Uterus (tissue), 4 donors: ENCODE data around the gene LYPD4. TPM values are rescaled to one million over a fixed set of nuclear protein-coding genes. Genes with fewer than 3 reads are reported as not detected.
"Not testable (repeated sequence)": the region's sequence is repeated elsewhere in the genome, so short reads cannot be mapped to it uniquely, and the experiment has no call there.

Source experiments
- DNase-seq, 2 donors: peaks; one replicate each; pipeline ENCODE4 v3.0.0-alpha.2; 2019 to 2020
- H3K27ac ChIP-seq, 2 donors: fragments of 200-600 bp; sonication (generic); 1 replicate in 1 of 2; 2 replicates in 1 of 2; pipeline ENCODE4 v1.5.1; 2016 to 2018
- H3K27me3 ChIP-seq, 2 donors: fragments of 200-600 bp; sonication (generic); one replicate each; pipeline ENCODE4 v1.5.1; 2018 to 2019; ENCODE audit warnings: control low read depth in 1 of 2
- H3K36me3 ChIP-seq, 2 donors: fragments of 200-600 bp; sonication (generic); one replicate each; pipeline ENCODE4 v1.5.1; 2019; ENCODE audit warnings: control low read depth in 1 of 2
- H3K4me1 ChIP-seq, 2 donors: fragments of 200-600 bp; sonication (generic); one replicate each; pipeline ENCODE4 v1.5.1; 2018 to 2019; ENCODE audit warnings: control low read depth in 1 of 2
- H3K4me3 ChIP-seq, 2 donors: fragments of 200-600 bp; sonication (generic); 1 replicate in 1 of 2; 2 replicates in 1 of 2; pipeline ENCODE4 v1.5.1; 2018 to 2019; ENCODE audit warnings: mild to moderate bottlenecking in 1 of 2
- H3K9me3 ChIP-seq, 2 donors: fragments of 200-600 bp; sonication (generic); one replicate each; pipeline ENCODE4 v1.5.1; 2019; ENCODE audit warnings: control low read depth in 1 of 2
- POLR2A ChIP-seq, 2 donors: fragments of 450-650 bp; IDR thresholded peaks; one replicate each; pipeline ENCODE4 v1.6.1; 2016; ENCODE audit warnings: antibody characterized with exemption in 2 of 2, mild to moderate bottlenecking in 1 of 2, moderate library complexity in 1 of 2
- intact Hi-C: fragments of 100-400 bp; cut with DNase I; formaldehyde crosslinking; loops from one replicate; pipeline ENCODE4 v1.15.1; 2023; ENCODE audit warnings: low total_unique reads
- total RNA-seq, 4 donors: library from RNA; depleted of rRNA in 3 of 4; stranded (reverse); fragments of >200 nt in 3 of 4; gene quantifications; one replicate each; pipeline versions ENCODE4 v1.1.0 to v1.2.4, GENCODE V29; 2014 to 2023
- TF ChIP-seq, protein P1 (sequence below), 4 experiments: fragments of 200-600 bp in 2 of 4; fragments of 450-650 bp in 2 of 4; sonication (generic) in 2 of 4; IDR thresholded peaks; one replicate each; pipeline ENCODE4 v1.5.1; 2016 to 2019; ENCODE audit warnings: antibody characterized with exemption in 4 of 4, mild to moderate bottlenecking in 2 of 4, moderate library complexity in 1 of 4
- donor health status: DM: yes; HTN: yes; CAD: no.

Gene LYPD4
- total RNA-seq, 4 donors from 2014 or later: not detected

DNA sequence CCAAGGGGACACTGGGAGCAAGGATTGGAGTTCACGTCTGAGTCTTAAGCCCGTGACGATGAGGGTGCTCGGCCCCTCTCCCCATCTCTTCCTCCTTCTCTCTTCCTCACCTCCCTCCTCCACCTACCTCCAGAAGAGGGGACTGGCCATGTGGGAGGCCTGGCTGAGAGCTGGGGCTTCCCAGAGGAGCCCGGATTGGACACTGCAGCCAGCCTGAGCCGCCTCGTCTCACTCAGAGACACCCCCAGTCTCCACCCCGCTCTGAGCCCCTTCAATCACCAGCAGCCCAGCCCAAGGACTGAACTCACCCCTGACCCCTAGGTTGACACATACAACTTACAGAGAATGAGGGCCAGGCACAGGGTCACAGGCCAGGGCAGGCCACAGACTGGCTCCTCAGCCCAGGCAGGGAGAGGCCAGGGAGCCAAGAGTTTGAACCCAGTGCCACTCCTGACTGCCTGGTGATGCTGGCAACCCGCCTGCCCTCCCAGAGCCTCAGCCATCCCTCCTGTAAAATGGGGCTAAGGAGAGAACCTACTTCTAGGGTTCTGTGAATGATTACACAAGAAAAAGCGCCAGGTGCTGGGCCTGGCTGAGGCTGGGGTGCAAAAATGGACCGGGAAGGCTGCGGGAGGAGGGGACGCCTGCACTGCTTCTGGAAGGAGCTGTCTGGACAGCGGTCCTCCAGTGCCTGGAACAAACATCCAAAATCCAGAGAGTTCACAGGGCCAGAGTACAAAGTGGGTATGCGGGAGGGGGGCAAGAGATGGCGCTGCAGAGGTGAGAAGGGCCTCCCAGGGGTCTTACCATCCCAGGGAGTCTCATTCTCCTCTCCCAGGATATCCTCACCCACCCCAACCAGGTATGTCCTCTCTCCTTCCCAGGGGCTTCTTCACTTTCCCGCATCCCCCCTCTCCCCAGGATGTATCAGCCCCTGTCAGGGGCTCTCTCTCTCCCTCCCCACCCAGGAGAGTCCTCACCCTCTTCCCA lies 33.7 kb upstream of the LYPD4 start:
- intact Hi-C loops: no loop called here
- no peak for DNase-seq
- no peaks in the 10 kb centered on the region for H3K36me3 ChIP-seq
- H3K27me3 ChIP-seq: no peaks in the 10 kb centered on the region
- no peak for TF ChIP-seq POLR2A (IDR thresholded peaks at IDR 0.05)
- TF ChIP-seq, protein P1, sequence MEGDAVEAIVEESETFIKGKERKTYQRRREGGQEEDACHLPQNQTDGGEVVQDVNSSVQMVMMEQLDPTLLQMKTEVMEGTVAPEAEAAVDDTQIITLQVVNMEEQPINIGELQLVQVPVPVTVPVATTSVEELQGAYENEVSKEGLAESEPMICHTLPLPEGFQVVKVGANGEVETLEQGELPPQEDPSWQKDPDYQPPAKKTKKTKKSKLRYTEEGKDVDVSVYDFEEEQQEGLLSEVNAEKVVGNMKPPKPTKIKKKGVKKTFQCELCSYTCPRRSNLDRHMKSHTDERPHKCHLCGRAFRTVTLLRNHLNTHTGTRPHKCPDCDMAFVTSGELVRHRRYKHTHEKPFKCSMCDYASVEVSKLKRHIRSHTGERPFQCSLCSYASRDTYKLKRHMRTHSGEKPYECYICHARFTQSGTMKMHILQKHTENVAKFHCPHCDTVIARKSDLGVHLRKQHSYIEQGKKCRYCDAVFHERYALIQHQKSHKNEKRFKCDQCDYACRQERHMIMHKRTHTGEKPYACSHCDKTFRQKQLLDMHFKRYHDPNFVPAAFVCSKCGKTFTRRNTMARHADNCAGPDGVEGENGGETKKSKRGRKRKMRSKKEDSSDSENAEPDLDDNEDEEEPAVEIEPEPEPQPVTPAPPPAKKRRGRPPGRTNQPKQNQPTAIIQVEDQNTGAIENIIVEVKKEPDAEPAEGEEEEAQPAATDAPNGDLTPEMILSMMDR (IDR thresholded peaks at IDR 0.05): no peak
- no peak overlapping the region for H3K27ac ChIP-seq
- no peak overlapping the region for H3K4me3 ChIP-seq
- no peaks in the 10 kb centered on the region for H3K9me3 ChIP-seq
- no peaks in the 10 kb centered on the region for H3K4me1 ChIP-seq

DNA sequence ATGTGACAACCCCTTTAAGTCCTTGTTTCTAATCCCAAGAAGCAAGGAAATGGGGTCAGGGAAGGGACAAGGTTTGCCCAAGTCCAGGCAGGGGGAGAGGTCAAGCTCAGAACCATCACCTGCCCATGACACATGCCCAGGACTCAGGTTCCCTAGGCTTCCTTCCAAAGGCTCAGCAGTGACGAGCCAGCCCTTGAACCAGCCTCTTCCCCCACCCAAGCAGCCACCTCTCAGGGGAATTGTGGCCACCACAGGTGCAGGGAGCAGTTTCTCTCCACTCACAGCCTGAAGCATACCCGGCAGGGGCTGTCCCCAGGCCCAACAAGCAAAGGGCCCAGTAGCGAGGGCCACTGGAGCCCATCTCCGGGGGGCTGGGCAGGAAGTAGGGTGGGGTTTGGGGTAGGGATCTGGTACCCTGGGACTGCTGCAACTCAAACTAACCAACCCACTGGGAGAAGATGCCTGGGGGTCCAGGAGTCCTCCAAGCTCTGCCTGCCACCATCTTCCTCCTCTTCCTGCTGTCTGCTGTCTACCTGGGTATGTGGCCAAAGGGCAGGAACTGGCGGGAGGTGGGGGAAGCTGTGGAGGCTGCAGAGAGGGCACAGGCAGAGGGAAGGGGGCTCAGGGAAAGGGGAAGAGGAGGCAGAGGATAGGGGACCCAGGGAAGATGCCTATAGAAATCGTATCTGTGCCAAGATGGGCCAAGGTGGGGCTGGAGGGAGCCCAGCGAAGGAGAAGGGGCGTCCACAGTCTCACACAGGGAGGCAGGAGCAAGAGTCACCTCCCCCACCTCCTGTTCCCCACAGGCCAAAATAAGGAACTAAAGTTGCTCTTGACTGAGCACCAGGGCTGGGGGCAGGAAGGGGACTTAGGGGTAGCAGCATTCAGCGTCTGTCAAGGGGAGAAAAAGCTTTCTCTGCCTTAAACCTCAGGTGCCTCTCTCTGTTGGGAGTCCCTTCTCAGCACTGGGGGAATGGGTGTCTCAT lies 32.7 kb upstream of the LYPD4 start, which contains the start of gene CD79A:
TSS of gene CD79A (plus strand) at position 433 of the 986 bp plus-strand sequence. CDS start at position 459, 26 bp downstream.
- intact Hi-C loops: no loop called here
- Histone ChIP-seq H3K27me3 (no peaks in the 10 kb centered on the region), H3K4me1 (no peaks in the 10 kb centered on the region), H3K27ac (no peak within 1 kb of the TSS), H3K4me3 (no peak within 1 kb of the TSS), H3K9me3 (no peaks in the 10 kb centered on the region), H3K36me3 (no peaks in the 10 kb centered on the region)
- TF ChIP-seq, protein P1 (IDR thresholded peaks at IDR 0.05): no peak
- no peak for TF ChIP-seq POLR2A (IDR thresholded peaks at IDR 0.05)
- no peak for DNase-seq

DNA sequence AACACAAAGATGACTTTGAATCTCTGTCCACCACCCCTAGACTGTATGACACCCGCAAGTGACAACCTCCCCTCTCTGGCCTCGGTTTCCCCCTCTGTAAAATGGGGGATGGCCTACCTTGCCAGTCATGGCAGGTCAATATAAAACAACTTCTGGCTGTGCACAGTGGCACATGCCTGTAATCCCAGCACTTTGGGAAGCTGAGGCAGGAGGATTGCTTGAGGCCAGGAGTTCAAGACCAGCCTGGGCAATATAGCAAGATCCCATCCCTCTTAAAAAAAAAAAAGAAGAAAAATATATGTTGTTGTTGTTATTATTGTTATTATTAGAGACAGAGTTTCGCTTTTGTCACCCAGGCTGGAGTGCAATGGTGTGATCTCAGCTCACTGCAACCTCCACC lies 31.5 kb upstream of the LYPD4 start:
- intact Hi-C loops, H3K27ac ChIP-seq, H3K9me3 ChIP-seq, DNase-seq, H3K4me1 ChIP-seq, H3K27me3 ChIP-seq, H3K4me3 ChIP-seq, H3K36me3 ChIP-seq: not testable (repeated sequence)

DNA sequence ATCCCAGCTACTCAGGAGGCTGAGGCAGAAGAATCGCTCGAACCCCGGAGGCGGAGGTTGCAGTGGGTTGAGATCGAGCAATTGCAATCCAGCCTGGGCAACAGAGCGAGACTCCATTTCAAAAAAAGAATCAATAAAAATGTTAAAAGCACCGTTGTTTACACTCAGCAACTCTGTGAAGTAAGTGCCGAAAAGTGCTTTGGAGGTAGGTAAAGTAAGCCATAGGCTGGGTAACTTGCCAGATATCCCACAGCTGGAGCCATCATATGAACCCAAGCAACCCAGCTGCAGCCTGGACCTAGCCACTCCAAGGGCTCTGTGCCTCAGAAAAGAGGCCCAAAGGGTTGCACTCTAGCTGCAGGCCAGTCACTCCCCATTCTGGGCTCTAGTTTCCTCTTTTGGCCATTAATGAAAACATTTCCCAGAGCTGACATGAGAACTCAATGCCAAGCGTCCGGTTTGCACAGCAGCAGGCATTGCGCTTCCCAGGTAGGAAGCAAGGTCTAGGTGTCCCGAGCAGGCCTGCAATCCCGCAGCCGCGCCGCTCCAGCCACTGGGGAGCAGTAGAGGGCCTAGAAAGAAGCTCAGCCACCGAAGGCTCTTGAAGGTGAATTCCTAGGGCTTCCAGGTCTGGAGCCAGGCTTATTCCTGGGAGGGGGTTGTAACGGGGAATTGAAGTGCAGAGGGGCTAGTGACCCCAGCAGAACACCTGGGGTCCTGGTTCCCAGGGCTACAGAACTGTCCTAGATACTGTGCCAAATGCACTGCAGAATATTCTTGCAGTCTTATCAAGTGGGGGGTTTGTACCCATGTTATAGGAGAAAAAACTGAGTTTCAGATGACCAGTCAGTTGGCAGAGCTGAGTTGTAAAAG lies 28.5 kb upstream of the LYPD4 start:
- Histone ChIP-seq H3K9me3 (no peaks in the 10 kb centered on the region), H3K27me3 (no peaks in the 10 kb centered on the region), H3K4me3 (no peak overlapping the region), H3K4me1 (no peaks in the 10 kb centered on the region), H3K36me3 (no peaks in the 10 kb centered on the region), H3K27ac (no peak overlapping the region)
- no peak for DNase-seq
- intact Hi-C loops: no loop called here
- TF ChIP-seq, protein P1 (IDR thresholded peaks at IDR 0.05): peak; percentile 18 to 48 (median 35)
- TF ChIP-seq POLR2A (IDR thresholded peaks at IDR 0.05): no peak

DNA sequence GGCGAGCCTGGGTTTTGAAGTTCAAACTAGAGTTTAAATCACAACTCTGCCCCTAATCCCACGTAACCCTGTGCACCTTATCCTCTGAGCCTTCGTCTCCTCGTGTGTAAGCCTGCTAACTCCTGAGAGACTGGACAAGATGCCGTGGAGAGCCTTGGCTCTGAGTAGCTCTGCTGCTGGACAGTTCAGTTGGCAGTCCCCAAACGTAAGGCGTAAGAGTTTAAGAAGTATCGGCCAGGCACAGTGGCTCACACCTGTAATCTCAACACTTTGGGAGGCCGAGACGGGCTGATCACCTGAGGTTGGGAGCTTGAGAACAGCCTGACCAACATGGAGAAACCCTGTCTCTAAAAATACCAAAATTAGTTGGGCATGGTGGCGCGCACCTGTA lies 27.9 kb upstream of the LYPD4 start:
- no peaks in the 10 kb centered on the region for H3K27me3 ChIP-seq
- H3K27ac ChIP-seq: no peak overlapping the region
- no peak for DNase-seq
- H3K9me3 ChIP-seq: no peaks in the 10 kb centered on the region
- no peak for TF ChIP-seq POLR2A (IDR thresholded peaks at IDR 0.05)
- TF ChIP-seq, protein P1 (IDR thresholded peaks at IDR 0.05): no peak
- no peaks in the 10 kb centered on the region for H3K4me1 ChIP-seq
- no peak overlapping the region for H3K4me3 ChIP-seq
- H3K36me3 ChIP-seq: no peaks in the 10 kb centered on the region
- intact Hi-C loops: no loop called here
